AG09319 (cell line): ENCODE results near the gene KRT17.
"Not testable (repeated sequence)": the region's sequence is repeated elsewhere in the genome, so short reads cannot be mapped to it uniquely, and the experiment has no call there.

Experiments used
- DNase-seq: peaks from one replicate; pipeline ENCODE4 v3.0.0-alpha.2; 2010; ENCODE audit warnings: low read depth; ENCODE audit errors: extremely low read depth
- TF ChIP-seq, protein P1 (sequence below): IDR thresholded peaks from 2 replicates; pipeline ENCODE4 v1.5.1; 2011; ENCODE audit warnings: low read depth, mild to moderate bottlenecking, inconsistent platforms, low read length, moderate library complexity

KRT17 gene

DNA sequence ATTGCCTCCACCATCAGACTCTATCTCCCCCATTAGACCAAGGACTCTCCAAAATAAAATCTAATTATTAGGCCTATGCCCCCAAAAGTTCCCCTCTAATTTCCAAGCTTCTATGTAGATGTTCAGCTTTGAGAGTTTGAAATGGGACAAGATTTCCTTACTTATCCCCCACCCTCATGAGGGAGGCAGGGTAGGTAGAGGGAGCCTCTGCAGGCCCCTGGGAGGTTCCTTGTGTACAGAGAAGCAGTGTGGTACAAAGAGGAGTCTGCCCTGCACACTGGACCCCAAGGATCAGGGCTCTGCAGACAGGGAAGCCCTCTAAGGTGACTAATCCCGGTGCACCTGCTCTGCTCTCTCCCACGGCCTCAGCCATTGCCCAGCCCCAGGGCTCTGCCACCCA lies 2.5 kb downstream of the KRT17 start:
- TF ChIP-seq, protein P1, sequence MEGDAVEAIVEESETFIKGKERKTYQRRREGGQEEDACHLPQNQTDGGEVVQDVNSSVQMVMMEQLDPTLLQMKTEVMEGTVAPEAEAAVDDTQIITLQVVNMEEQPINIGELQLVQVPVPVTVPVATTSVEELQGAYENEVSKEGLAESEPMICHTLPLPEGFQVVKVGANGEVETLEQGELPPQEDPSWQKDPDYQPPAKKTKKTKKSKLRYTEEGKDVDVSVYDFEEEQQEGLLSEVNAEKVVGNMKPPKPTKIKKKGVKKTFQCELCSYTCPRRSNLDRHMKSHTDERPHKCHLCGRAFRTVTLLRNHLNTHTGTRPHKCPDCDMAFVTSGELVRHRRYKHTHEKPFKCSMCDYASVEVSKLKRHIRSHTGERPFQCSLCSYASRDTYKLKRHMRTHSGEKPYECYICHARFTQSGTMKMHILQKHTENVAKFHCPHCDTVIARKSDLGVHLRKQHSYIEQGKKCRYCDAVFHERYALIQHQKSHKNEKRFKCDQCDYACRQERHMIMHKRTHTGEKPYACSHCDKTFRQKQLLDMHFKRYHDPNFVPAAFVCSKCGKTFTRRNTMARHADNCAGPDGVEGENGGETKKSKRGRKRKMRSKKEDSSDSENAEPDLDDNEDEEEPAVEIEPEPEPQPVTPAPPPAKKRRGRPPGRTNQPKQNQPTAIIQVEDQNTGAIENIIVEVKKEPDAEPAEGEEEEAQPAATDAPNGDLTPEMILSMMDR: no peak
- DNase-seq: no peak

GRCh38 chr17:41621435-41621817 lies 2.9 kb downstream of the KRT17 start:
- not testable (repeated sequence) for DNase-seq

DNA sequence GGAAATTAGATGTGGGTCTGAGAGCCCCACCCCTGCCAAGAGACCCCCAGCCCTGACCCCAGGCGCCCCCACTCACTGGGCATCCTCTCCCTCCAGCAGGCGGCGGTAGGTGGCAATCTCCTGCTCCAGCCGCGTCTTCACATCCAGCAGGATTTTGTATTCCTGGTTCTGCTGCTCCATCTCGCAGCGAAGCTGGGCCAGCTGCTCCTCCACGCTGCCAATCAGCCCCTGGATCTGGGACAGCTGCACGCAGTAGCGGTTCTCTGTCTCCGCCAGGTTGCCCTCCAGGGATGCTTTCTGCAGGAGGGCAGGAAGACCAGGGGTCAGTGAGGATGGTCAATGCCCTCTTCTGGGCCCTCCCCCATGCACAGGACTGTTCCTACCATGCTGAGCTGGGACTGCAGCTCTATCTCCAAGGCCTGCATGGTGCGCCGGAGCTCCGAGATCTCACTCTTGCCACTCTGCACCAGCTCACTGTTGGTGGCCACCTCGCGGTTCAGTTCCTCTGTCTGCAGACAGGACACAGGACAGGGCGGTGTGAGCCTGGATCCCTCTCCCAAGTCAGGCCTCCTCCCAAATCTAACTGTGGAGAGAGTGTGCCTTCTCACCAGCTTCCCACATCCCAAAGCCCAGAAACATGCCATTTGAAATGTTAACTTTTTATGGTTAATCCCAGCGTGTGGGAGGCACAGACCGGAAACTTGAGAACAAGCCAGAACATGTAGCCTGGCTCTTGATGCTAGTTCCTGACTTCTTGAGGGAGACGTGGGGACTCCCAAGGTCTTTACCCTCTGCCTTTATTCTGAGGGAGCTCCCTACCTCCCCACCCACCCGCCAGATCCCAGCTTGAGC lies 3.6 kb downstream of the KRT17 start:
- TF ChIP-seq, protein P1: no peak
- no peak for DNase-seq

DNA sequence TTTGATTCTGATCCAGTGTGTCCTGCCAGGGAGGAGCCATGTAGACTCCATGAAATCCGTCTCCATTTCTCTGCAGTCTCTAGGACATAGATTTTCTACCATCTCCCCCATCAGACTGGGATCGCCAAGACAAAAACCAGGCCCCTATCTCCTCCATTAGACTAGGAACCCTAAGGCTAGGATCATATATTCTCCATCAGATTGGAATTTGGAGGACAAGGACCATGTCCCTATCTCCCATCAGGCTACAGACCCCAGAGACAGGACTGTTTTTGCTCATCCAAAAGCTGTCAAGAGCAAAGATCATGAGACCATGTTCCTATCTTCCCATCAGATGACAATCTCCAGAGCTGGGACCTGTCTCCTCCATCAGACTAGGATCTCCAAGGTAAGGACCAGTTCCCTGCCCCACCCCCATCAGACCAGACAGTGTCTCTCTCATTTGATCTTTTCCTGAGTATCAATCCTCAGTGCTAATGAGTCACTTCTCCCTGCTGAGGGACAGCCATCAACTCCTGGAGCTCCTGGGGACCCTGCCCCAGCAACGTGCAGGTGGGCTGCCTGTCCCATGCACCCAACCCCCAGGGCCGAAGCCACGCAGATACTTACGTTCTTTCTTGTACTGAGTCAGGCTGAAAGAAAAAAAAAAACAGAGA lies 4.3 kb downstream of the KRT17 start:
- DNase-seq: not testable (repeated sequence)

- TF ChIP-seq, protein P1: no peak
- no peak for DNase-seq
These were observed 5.1 kb downstream of the KRT17 start for GRCh38 chr17:41619036-41619926.

DNA sequence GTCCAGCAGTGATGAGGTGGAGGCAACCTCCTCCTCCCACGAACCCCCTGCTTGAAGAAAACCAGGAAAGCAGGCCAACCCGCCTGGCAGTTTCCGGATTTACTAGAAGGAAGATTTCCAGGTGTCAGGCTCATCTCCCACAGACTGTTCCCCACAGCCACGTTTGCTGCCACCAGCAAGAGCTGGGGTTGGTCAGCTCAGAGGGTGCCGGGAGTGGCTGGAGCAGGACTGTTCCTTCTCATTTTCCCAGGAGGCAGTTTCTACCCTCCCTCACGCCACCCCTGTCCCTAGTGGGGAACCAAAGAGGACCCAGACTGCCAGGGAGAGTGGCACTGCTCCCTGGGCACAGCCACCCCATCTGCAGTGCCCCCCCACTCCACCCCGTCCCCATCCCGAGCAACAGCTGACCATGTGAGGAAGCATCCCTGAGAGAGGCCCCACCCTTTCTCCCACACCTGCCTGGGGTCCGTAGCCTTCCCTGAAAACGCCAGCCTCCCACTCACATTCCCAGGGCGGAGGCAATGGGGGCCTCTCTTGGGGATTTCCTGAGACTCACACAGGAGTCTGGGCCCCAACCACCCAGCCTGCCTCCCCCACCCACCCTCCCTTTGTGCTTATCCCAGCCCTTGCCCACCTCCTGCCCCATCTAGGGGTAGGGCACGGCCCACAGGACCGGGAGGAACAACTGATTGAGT lies 5.9 kb downstream of the KRT17 start:
- TF ChIP-seq, protein P1: no peak

DNA sequence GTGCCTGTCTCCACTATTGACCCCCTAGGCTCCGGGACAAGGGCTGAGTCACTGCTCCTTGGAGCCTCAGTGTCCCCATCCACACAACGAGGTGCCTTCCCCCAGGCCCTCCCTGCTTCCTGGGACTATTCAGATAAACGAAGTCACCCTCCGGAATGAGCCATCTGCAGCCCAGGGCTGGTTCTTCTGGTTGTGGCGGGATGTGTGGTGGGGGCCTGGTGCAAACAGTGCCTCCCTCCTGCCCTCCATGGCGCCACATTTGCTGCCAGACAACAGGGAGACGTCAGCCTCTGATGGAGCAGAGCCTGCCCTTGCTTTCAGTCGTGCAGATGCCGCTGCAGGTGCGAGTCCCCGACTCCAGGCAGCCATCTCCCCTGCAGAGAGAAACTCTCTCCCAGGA lies 6.7 kb downstream of the KRT17 start:
- TF ChIP-seq, protein P1: no peak
- DNase-seq: no peak

More for the DNA sequence above, 5.9 kb downstream of the KRT17 start:
- no peak for DNase-seq
